ENCODE results near the gene TTLL5. TPM values are rescaled to one million over a fixed set of nuclear protein-coding genes. Genes with fewer than 3 reads are reported as not detected.
A peak's percentile ranks its signal among the peaks of the same experiment; 100 is the strongest.

Gene TTLL5
- total and polyA plus RNA-seq, 7 donors = 4.8 to 36.6 (median 17.9) TPM

- no peak for DNase-seq
- no peaks in the 10 kb centered on the region for H3K27me3 ChIP-seq
- H3K27ac ChIP-seq = no peak overlapping the region
- peaks cover 14 to 53% (median 19%) of the 10 kb centered on the region in 4 donors for H3K36me3 ChIP-seq
- TF ChIP-seq POLR2AphosphoS5 (IDR thresholded peaks at IDR 0.05) = no peak
- no peak for TF ChIP-seq EP300 (IDR thresholded peaks at IDR 0.05)
- TF ChIP-seq POLR2A (IDR thresholded peaks at IDR 0.05) = no peak
- TF ChIP-seq, protein P1, sequence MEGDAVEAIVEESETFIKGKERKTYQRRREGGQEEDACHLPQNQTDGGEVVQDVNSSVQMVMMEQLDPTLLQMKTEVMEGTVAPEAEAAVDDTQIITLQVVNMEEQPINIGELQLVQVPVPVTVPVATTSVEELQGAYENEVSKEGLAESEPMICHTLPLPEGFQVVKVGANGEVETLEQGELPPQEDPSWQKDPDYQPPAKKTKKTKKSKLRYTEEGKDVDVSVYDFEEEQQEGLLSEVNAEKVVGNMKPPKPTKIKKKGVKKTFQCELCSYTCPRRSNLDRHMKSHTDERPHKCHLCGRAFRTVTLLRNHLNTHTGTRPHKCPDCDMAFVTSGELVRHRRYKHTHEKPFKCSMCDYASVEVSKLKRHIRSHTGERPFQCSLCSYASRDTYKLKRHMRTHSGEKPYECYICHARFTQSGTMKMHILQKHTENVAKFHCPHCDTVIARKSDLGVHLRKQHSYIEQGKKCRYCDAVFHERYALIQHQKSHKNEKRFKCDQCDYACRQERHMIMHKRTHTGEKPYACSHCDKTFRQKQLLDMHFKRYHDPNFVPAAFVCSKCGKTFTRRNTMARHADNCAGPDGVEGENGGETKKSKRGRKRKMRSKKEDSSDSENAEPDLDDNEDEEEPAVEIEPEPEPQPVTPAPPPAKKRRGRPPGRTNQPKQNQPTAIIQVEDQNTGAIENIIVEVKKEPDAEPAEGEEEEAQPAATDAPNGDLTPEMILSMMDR (IDR thresholded peaks at IDR 0.05) = no peak
- 89 to 94% methylated on average over 5 of the region's 5 CpGs for WGBS, 2 donors
- H3K4me1 ChIP-seq = peaks cover 0 to 11% (median 4%) of the 10 kb centered on the region in 4 donors
- H3K4me3 ChIP-seq = no peak overlapping the region
- no peaks in the 10 kb centered on the region for H3K9me3 ChIP-seq
- intact Hi-C loops (cut with DNase I) = loop anchor here (10.0 kb wide), 1 partner anchor 336 kb away; no protein-coding TSS in a partner anchor
Measured at GRCh38 chr14:75650253-75651058, 10.6 kb upstream of the TTLL5 start.

DNA sequence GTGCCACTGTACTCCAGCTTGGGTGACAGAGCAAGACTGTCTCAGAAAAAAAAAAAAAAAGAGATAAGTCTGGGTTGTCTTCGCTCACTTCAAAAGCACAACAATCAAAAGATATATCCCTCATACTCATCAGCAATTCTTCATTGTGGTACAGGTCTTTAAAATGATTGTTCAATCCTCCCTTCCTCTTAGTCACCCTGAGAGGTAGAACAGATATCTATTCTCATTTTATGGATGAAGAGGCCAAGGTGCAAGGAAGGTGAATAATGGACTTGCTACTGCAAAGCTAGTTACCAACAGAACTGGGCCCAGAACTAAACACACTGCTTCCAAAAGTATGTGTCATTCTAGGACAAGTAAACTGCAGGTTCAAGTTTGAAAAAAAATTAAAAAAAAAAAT, 7.5 kb upstream of the TTLL5 start:
- Histone ChIP-seq H3K4me3 (no peak overlapping the region), H3K27me3 (no peaks in the 10 kb centered on the region), H3K27ac (no peak overlapping the region), H3K4me1 (peaks cover 0 to 5% (median under 1%) of the 10 kb centered on the region in 4 donors), H3K9me3 (no peaks in the 10 kb centered on the region), H3K36me3 (peaks cover 14 to 70% (median 21%) of the 10 kb centered on the region in 4 donors)
- no peak for DNase-seq
- TF ChIP-seq, protein P1 (IDR thresholded peaks at IDR 0.05) = no peak
- no peak for TF ChIP-seq POLR2A (IDR thresholded peaks at IDR 0.05)
- TF ChIP-seq POLR2AphosphoS5 (IDR thresholded peaks at IDR 0.05) = no peak
- TF ChIP-seq EP300 (IDR thresholded peaks at IDR 0.05) = no peak
- intact Hi-C loops (cut with DNase I) = loop anchor here (10.0 kb wide), 1 partner anchor 339 kb away; no protein-coding TSS in a partner anchor
- WGBS, 2 donors = 81 to 88% methylated on average over 1 of the region's 1 CpG

- Histone ChIP-seq H3K27ac (no peak overlapping the region), H3K27me3 (no peaks in the 10 kb centered on the region), H3K36me3 (peaks cover 14 to 67% (median 21%) of the 10 kb centered on the region in 4 donors), H3K4me3 (no peak overlapping the region), H3K4me1 (peaks cover 0 to 4% (median 0%) of the 10 kb centered on the region in 4 donors), H3K9me3 (no peaks in the 10 kb centered on the region)
- TF ChIP-seq POLR2AphosphoS5 (IDR thresholded peaks at IDR 0.05) (peak in 1 of 4 donors; percentile 18), EP300 (IDR thresholded peaks at IDR 0.05) (no peak), POLR2A (IDR thresholded peaks at IDR 0.05) (no peak)
- TF ChIP-seq, protein P1 (IDR thresholded peaks at IDR 0.05) = peak; percentile 79 to 95 (median 92)
- intact Hi-C loops (cut with DNase I) = loop anchor here (1.0 to 10.0 kb wide), 2 partner anchors 77 to 339 kb away; no protein-coding TSS in a partner anchor
- peak; percentile 85 for DNase-seq
- 10 to 18% methylated on average over 4 of the region's 4 CpGs for WGBS, 2 donors
Measured at GRCh38 chr14:75654127-75654732, 6.8 kb upstream of the TTLL5 start.

DNA sequence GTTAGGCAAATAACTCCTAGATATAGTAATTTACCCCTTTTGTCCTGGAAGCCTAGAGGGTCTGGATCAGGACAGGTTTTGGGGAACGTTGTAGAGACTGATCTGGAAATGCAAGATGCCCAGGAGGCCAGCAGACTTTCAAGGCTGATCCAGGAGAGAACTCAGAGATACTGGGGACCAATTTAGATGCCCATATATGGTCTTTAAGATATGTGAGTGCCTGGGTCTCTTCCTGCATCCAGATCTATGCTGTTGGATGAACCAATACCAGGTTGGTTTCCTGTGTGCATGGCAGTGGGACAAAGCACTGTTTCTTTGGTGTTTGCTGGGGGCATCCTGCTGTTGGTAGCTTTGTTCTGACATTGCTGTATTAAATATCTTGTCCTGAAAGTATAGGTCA, 5.8 kb upstream of the TTLL5 start:
- intact Hi-C loops (cut with DNase I) = loop anchor here (10.0 kb wide), 1 partner anchor 340 kb away; no protein-coding TSS in a partner anchor
- peaks cover 10 to 57% (median 18%) of the 10 kb centered on the region in 4 donors for H3K36me3 ChIP-seq

More for the DNA sequence above, 5.8 kb upstream of the TTLL5 start:
- Histone ChIP-seq H3K9me3 (no peaks in the 10 kb centered on the region), H3K4me1 (peaks cover 0 to 11% (median 7%) of the 10 kb centered on the region in 4 donors), H3K4me3 (no peak overlapping the region), H3K27ac (no peak overlapping the region), H3K27me3 (no peaks in the 10 kb centered on the region)
- TF ChIP-seq POLR2A (IDR thresholded peaks at IDR 0.05) (no peak), POLR2AphosphoS5 (IDR thresholded peaks at IDR 0.05) (no peak), EP300 (IDR thresholded peaks at IDR 0.05) (no peak)
- TF ChIP-seq, protein P1 (IDR thresholded peaks at IDR 0.05) = no peak
- WGBS, 2 donors = 0% methylated on average over 1 of the region's 1 CpG
- no peak for DNase-seq
